ENCODE measurements around the gene PLSCR2.

DNA sequence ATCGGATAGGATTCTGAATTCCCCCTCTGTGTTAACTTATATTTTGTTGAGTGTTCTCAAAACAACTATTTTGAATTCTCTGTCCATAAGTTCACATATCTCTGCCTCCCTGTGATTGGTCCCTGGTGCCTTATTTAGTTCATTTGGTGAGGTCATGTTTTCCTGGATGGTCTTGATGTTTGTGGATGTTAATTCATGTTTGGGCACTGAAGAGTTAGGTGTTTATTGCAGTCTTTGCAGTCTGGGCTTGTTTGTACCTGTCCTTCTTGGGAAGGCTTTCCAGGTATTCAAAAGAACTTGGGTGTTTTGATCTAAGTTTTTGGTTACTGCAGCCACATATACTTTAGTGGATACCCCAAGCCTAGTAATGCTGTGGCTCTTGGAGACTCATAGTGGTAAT is 23.3 kb downstream of the PLSCR2 start:
- TF ChIP-seq CTCF (IDR thresholded peaks at IDR 0.05) (no peak), EZH2 (IDR thresholded peaks at IDR 0.05; ENCODE audit: borderline replicate concordance, insufficient read depth, low read depth, low read length, poor library complexity, severe bottlenecking) (no peak)
